ENCODE data around the gene CCR6. TPM values are rescaled to one million over a fixed set of nuclear protein-coding genes. Genes with fewer than 3 reads are reported as not detected.
"Not testable (repeated sequence)": the region's sequence is repeated elsewhere in the genome, so short reads cannot be mapped to it uniquely, and the experiment has no call there.

CCR6 gene
- total RNA-seq, 1 donor from 2014 or later, result not detected

- not testable (repeated sequence) for ATAC-seq
Observed at GRCh38 chr6:167178896-167179655, 56.2 kb downstream of the CCR6 start.

- peak; percentile 13 for ATAC-seq
Observed at GRCh38 chr6:167180086-167180485, 57.2 kb downstream of the CCR6 start.

GRCh38 chr6:167181351-167181750, 58.5 kb downstream of the CCR6 start:
- not testable (repeated sequence) for ATAC-seq

GRCh38 chr6:167182913-167183314, 60.0 kb downstream of the CCR6 start:
- peak; percentile 75 for ATAC-seq

- not testable (repeated sequence) for ATAC-seq
Observed at GRCh38 chr6:167185101-167185500, 62.2 kb downstream of the CCR6 start.

- not testable (repeated sequence) for ATAC-seq
Observed at GRCh38 chr6:167187275-167187674, 64.4 kb downstream of the CCR6 start.

Other genes with a start within 250 kb of the CCR6 start
- gene RNASET2, start 166.5 kb upstream of the CCR6 start, total RNA-seq, result 23.6 TPM
- 10.8 TPM for gene CEP43, start 123.7 kb upstream of the CCR6 start, total RNA-seq
- gene GPR31, start 34.9 kb downstream of the CCR6 start, total RNA-seq, result not detected
- 4.5 TPM for gene UNC93A, start 168.2 kb downstream of the CCR6 start, total RNA-seq
- not detected for gene TTLL2, start 202.0 kb downstream of the CCR6 start, total RNA-seq

Measured in esophagus mucosa (tissue), 1 donor.